Lower lobe of right lung (tissue), 2 donors: Measurements from ENCODE around the gene RBM43. TPM values are rescaled to one million over a fixed set of nuclear protein-coding genes. Genes with fewer than 3 reads are reported as not detected.
A peak's percentile ranks its signal among the peaks of the same experiment; 100 is the strongest.

Source experiments
- ATAC-seq, 2 donors: fragments of 200-7000 bp; cut with Tn5 transposase; one replicate each; pipeline ENCODE4 v1.9.1; 2020 to 2022; ENCODE audit warnings: mild to moderate bottlenecking in 2 of 2, moderate library complexity in 2 of 2
- DNase-seq: peaks from one replicate; pipeline ENCODE4 v3.0.0-alpha.2; 2020
- H3K27ac ChIP-seq: fragments of 200-600 bp; one replicate; pipeline ENCODE4 v1.8.0; 2022
- H3K27me3 ChIP-seq: fragments of 200-600 bp; one replicate; pipeline ENCODE4 v1.8.0; 2022; ENCODE audit warnings: low read depth
- H3K36me3 ChIP-seq: fragments of 200-600 bp; one replicate; pipeline ENCODE4 v1.8.0; 2022; ENCODE audit warnings: mild to moderate bottlenecking
- H3K4me1 ChIP-seq: fragments of 200-600 bp; one replicate; pipeline ENCODE4 v1.8.0; 2022
- H3K4me3 ChIP-seq: fragments of 200-600 bp; one replicate; pipeline ENCODE4 v1.8.0; 2022; ENCODE audit warnings: mild to moderate bottlenecking
- H3K9me3 ChIP-seq: fragments of 200-600 bp; one replicate; pipeline ENCODE4 v1.8.0; 2022
- intact Hi-C: fragments of 100-400 bp; cut with DNase I; formaldehyde crosslinking; loops from one replicate; pipeline ENCODE4 v1.11.0; 2022
- total RNA-seq: library from RNA; stranded (reverse); fragmentation: NEBNext Ultra II Directional; extraction: Animal tissue kit (Norgen Biotek cat#: 25700); gene quantifications from one replicate; pipeline ENCODE4 v1.2.1, GENCODE V29; 2021
- TF ChIP-seq, protein P1 (sequence below): fragments of 200-600 bp; IDR thresholded peaks from one replicate; pipeline ENCODE4 v1.8.0; 2022; ENCODE audit warnings: antibody characterized with exemption, mild to moderate bottlenecking
- donor health status: DM: no; HTN: yes; CAD: no; lungs with severe emphysema.

Gene RBM43
- total RNA-seq, 1 donor from 2014 or later = 10.4 TPM

DNA sequence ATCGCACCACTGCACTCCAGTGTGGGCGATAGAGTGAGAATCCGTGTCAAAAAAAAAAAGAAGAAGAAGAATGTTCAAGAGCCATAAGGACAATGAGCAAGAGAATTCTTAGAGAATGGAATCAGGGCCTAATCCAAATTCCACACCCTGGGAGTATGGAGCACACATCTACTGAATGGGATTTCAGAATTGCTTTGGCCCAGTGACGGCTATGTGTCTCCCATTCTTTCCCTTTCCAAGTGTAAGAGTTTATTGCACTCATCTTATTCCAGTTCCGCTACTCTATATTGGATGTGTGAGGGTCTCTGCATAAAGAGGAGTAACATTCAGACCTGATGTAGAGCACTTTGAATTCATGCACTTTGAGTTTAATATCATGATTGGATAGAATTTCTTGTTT, 5.9 kb upstream of the RBM43 start:
- ATAC-seq = no peak
- intact Hi-C loops = no loop called here

DNA sequence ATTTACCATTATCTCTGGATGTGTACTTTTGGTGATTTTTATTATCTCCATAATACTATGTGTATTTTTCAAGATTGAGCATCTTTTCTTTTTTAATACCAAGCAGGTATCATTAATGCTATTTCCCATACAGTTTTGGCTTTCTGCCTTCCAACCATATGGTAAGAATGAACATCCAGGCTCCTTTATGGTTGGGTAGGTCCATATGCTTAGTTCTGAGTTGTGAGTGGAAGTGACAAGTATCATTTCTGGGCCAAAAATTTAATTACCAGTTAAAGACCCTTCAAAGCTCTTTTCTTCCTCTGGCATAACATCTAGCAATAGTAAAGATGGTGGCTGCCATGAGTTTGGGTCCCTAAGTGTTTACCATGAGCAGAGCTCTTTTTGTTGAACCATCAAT, 4.3 kb upstream of the RBM43 start:
- no peak for DNase-seq
- intact Hi-C loops = no loop called here
- Histone ChIP-seq H3K27ac (no peak overlapping the region), H3K27me3 (no peaks in the 10 kb centered on the region), H3K4me1 (peaks cover 8% of the 10 kb centered on the region), H3K4me3 (no peak overlapping the region), H3K9me3 (no peaks in the 10 kb centered on the region), H3K36me3 (peaks cover 13% of the 10 kb centered on the region)
- TF ChIP-seq, protein P1, sequence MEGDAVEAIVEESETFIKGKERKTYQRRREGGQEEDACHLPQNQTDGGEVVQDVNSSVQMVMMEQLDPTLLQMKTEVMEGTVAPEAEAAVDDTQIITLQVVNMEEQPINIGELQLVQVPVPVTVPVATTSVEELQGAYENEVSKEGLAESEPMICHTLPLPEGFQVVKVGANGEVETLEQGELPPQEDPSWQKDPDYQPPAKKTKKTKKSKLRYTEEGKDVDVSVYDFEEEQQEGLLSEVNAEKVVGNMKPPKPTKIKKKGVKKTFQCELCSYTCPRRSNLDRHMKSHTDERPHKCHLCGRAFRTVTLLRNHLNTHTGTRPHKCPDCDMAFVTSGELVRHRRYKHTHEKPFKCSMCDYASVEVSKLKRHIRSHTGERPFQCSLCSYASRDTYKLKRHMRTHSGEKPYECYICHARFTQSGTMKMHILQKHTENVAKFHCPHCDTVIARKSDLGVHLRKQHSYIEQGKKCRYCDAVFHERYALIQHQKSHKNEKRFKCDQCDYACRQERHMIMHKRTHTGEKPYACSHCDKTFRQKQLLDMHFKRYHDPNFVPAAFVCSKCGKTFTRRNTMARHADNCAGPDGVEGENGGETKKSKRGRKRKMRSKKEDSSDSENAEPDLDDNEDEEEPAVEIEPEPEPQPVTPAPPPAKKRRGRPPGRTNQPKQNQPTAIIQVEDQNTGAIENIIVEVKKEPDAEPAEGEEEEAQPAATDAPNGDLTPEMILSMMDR = no peak
- ATAC-seq = no peak

More for the DNA sequence above, 5.9 kb upstream of the RBM43 start:
- Histone ChIP-seq H3K4me3 (no peak overlapping the region), H3K4me1 (peaks cover 2% of the 10 kb centered on the region), H3K36me3 (peaks cover 29% of the 10 kb centered on the region), H3K9me3 (no peaks in the 10 kb centered on the region), H3K27me3 (no peaks in the 10 kb centered on the region), H3K27ac (no peak overlapping the region)
- TF ChIP-seq, protein P1 = no peak
- DNase-seq = no peak

DNA sequence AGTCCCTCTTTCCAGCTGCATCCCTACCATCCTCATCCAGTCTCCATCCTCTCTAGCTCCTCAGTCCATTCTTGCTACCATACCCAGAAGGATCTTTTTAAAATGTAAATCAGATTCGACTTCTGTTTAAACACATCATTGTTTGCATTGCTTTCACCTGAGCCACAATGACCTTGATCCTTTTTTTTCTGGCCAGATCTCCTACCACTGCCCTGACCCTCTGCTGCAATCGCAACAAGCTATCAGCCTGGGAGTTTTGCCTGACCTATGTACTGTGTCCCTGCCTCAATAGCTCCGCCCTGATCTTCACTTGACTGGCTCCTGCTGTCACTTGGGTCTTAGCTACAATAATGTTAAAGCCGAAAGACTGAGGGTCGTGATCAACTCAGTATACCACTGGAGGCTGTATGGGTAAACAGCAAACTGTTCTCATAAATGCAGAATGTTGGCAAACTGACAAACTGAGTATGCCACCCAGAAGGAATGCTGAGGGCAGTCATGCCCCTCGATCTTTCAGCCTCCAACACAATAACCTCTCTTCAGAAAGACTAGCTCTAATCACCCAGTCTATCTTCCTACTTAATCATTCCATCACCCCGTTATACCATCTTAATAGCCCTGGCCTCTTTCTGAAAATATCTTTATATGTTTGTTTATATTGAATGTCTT, 2.6 kb upstream of the RBM43 start:
- no peak overlapping the region for H3K27ac ChIP-seq
- TF ChIP-seq, protein P1 = no peak
- no peak overlapping the region for H3K4me3 ChIP-seq
- peaks cover 14% of the 10 kb centered on the region for H3K4me1 ChIP-seq
- no peaks in the 10 kb centered on the region for H3K36me3 ChIP-seq
- no peak for DNase-seq
- no peak for ATAC-seq
- intact Hi-C loops = no loop called here
- H3K27me3 ChIP-seq = no peaks in the 10 kb centered on the region
- no peaks in the 10 kb centered on the region for H3K9me3 ChIP-seq

- no peaks in the 10 kb centered on the region for H3K27me3 ChIP-seq
- ATAC-seq (no peak), DNase-seq (no peak)
- intact Hi-C loops = no loop called here
- no peaks in the 10 kb centered on the region for H3K36me3 ChIP-seq
- H3K9me3 ChIP-seq = no peaks in the 10 kb centered on the region
- TF ChIP-seq, protein P1 = no peak
- H3K27ac ChIP-seq = no peak overlapping the region
- H3K4me1 ChIP-seq = peaks cover 14% of the 10 kb centered on the region
- H3K4me3 ChIP-seq = no peak overlapping the region
Observed at GRCh38 chr2:151262629-151263028, 966 bp upstream of the RBM43 start.

DNA sequence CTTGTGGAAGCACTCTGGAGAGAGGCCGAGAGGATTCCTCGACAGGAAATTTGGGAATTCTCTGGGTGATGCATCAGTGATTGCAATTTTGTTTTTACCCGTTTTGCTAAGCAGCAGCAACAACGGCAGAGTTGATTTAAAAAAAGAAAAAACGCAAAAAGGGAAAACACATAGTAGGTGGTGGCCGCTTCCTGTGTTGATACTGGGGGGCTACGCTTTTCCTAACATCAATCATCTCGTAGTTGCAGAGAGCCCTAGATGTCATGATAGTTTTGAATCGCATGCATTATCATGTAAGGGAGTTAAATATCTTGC, 271 bp upstream of the RBM43 start:
- Histone ChIP-seq H3K27me3 (no peaks in the 10 kb centered on the region), H3K36me3 (no peaks in the 10 kb centered on the region)
- TF ChIP-seq, protein P1 = no peak

More for the DNA sequence above, 271 bp upstream of the RBM43 start:
- peaks cover 14% of the 10 kb centered on the region for H3K4me1 ChIP-seq
- peak overlapping the region; percentile 91 for H3K4me3 ChIP-seq
- ATAC-seq (no peak), DNase-seq (no peak)
- peak overlapping the region; percentile 99 for H3K27ac ChIP-seq
- H3K9me3 ChIP-seq = no peaks in the 10 kb centered on the region
- intact Hi-C loops = no loop called here
